Activated T-cell treated with anti-CD3 and anti-CD28 coated beads, Interleukin-2, amount 50 U/mL, for 72 hours (primary cell): ENCODE results near the gene DNAJC6. TPM values are rescaled to one million over a fixed set of nuclear protein-coding genes. Genes with fewer than 3 reads are reported as not detected.

ENCODE experiments used
- total RNA-seq, 2 donors: library from RNA; stranded (reverse); gene quantifications; one replicate each; pipeline ENCODE4 v1.2.3, GENCODE V29; 2022

The DNAJC6 gene
- total RNA-seq, 2 donors from 2014 or later = 2.3 to 3.1 TPM

Other genes starting within 250 kb of the DNAJC6 start
- 10 to 100 TPM; 14.9 to 21.9 TPM for gene AK4, start 161.3 kb upstream of the DNAJC6 start, total RNA-seq
- 1 to 10 TPM; 5.8 to 6.6 TPM for gene LEPR, start 111.1 kb downstream of the DNAJC6 start, total RNA-seq
- 10 to 100 TPM; 15.5 to 20.8 TPM for gene LEPROT, start 111.1 kb downstream of the DNAJC6 start, total RNA-seq